ENCODE data around the gene STMN1. TPM values are rescaled to one million over a fixed set of nuclear protein-coding genes. Genes with fewer than 3 reads are reported as not detected.

STMN1 gene
- total RNA-seq, 1 experiment from 2014 or later, result 418 TPM

DNA sequence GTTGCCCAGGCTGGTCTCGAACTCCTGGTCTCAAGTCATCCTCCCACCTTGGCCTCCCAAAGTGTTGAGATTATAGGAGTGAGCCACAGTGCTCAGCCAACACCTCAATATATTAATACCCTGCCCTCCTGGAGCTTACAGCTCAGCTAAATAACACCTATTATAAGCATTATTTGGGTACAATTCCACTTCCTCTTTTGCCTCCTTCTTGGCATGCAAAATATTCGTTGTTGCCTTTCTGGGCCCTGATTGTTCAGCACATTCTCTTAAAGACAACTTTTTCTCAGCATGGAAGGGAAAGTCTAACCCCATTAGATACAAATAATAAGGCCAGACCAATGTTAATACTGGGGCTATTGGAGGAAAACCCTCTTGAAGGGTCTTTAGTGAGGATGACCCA is 33.5 kb downstream of the STMN1 start:
- no peak overlapping the region for H3K27ac Mint-ChIP-seq
- H3K4me3 Mint-ChIP-seq, result no peak overlapping the region
- ATAC-seq (no peak), DNase-seq (ENCODE audit: low spot score) (no peak)
- TF ChIP-seq NR2C2 (CRISPR knock-in tag; IDR thresholded peaks at IDR 0.05) (no peak), E2F1 (CRISPR knock-in tag; IDR thresholded peaks at IDR 0.05) (no peak), NFATC4 (CRISPR knock-in tag; IDR thresholded peaks at IDR 0.05) (no peak), NFYB (CRISPR knock-in tag; conservative IDR thresholded peaks at IDR 0.05; ENCODE audit: low read depth) (no peak), NR3C1 (CRISPR knock-in tag; conservative IDR thresholded peaks at IDR 0.05; ENCODE audit: low read depth) (no peak), ZNF671 (CRISPR knock-in tag; IDR thresholded peaks at IDR 0.05) (no peak), OVOL2 (CRISPR knock-in tag; IDR thresholded peaks at IDR 0.05; ENCODE audit: borderline replicate concordance) (no peak)
- TF ChIP-seq, protein P1, sequence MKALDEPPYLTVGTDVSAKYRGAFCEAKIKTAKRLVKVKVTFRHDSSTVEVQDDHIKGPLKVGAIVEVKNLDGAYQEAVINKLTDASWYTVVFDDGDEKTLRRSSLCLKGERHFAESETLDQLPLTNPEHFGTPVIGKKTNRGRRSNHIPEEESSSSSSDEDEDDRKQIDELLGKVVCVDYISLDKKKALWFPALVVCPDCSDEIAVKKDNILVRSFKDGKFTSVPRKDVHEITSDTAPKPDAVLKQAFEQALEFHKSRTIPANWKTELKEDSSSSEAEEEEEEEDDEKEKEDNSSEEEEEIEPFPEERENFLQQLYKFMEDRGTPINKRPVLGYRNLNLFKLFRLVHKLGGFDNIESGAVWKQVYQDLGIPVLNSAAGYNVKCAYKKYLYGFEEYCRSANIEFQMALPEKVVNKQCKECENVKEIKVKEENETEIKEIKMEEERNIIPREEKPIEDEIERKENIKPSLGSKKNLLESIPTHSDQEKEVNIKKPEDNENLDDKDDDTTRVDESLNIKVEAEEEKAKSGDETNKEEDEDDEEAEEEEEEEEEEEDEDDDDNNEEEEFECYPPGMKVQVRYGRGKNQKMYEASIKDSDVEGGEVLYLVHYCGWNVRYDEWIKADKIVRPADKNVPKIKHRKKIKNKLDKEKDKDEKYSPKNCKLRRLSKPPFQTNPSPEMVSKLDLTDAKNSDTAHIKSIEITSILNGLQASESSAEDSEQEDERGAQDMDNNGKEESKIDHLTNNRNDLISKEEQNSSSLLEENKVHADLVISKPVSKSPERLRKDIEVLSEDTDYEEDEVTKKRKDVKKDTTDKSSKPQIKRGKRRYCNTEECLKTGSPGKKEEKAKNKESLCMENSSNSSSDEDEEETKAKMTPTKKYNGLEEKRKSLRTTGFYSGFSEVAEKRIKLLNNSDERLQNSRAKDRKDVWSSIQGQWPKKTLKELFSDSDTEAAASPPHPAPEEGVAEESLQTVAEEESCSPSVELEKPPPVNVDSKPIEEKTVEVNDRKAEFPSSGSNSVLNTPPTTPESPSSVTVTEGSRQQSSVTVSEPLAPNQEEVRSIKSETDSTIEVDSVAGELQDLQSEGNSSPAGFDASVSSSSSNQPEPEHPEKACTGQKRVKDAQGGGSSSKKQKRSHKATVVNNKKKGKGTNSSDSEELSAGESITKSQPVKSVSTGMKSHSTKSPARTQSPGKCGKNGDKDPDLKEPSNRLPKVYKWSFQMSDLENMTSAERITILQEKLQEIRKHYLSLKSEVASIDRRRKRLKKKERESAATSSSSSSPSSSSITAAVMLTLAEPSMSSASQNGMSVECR (CRISPR knock-in tag; IDR thresholded peaks at IDR 0.05; ENCODE audit: borderline replicate concordance), result no peak
- TF ChIP-seq, protein P2, sequence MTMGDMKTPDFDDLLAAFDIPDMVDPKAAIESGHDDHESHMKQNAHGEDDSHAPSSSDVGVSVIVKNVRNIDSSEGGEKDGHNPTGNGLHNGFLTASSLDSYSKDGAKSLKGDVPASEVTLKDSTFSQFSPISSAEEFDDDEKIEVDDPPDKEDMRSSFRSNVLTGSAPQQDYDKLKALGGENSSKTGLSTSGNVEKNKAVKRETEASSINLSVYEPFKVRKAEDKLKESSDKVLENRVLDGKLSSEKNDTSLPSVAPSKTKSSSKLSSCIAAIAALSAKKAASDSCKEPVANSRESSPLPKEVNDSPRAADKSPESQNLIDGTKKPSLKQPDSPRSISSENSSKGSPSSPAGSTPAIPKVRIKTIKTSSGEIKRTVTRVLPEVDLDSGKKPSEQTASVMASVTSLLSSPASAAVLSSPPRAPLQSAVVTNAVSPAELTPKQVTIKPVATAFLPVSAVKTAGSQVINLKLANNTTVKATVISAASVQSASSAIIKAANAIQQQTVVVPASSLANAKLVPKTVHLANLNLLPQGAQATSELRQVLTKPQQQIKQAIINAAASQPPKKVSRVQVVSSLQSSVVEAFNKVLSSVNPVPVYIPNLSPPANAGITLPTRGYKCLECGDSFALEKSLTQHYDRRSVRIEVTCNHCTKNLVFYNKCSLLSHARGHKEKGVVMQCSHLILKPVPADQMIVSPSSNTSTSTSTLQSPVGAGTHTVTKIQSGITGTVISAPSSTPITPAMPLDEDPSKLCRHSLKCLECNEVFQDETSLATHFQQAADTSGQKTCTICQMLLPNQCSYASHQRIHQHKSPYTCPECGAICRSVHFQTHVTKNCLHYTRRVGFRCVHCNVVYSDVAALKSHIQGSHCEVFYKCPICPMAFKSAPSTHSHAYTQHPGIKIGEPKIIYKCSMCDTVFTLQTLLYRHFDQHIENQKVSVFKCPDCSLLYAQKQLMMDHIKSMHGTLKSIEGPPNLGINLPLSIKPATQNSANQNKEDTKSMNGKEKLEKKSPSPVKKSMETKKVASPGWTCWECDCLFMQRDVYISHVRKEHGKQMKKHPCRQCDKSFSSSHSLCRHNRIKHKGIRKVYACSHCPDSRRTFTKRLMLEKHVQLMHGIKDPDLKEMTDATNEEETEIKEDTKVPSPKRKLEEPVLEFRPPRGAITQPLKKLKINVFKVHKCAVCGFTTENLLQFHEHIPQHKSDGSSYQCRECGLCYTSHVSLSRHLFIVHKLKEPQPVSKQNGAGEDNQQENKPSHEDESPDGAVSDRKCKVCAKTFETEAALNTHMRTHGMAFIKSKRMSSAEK (CRISPR knock-in tag; IDR thresholded peaks at IDR 0.05; ENCODE audit: borderline replicate concordance), result no peak
- H3K27me3 Mint-ChIP-seq (ENCODE audit: low read depth), result peaks cover 16% of the 10 kb centered on the region
- no peaks in the 10 kb centered on the region for H3K9me3 Mint-ChIP-seq
- H3K36me3 Mint-ChIP-seq, result no peaks in the 10 kb centered on the region
- ChIA-PET CTCF (no interaction called here), POLR2A (no interaction called here)
- H3K4me1 Mint-ChIP-seq, result peaks cover 29% of the 10 kb centered on the region

DNA sequence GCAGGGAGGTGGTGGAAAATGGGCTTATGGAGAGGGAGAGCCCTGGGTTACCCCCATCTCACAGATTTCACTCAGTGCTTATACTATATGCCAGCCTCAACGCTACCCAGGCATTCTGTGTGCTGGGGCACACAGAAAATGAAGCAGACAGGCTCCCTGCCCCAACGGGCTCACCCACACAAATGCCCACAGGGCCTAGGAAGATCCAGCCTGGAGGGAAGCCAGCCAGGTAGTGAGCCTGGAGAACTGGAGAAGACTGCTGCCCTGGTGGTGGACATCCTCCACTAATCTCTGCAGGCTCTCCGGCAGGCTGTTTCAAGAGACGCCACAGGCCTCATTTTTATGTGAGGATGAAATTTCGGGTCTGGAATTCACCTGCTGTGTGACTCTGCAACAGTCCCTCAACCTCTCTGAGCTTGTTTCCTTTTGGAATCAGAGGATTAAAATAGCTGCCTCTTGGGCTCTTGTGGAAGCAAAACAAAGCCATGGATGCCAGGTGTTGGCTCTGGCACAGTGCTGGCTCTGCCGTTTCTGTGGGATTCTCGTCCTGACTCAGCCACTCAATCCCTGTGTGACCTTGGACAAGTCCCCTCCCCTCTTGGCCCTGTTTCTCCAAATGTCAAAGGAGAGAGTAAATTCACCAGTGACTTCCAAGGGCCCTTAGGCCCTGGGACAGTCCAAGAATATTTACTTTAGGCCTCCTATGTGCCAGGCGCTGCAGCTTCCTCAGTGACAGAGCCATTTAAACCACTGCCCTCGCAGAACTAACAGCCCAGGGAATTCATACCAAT is 34.3 kb downstream of the STMN1 start:
- Mint-ChIP-seq H3K27ac (no peak overlapping the region), H3K9me3 (no peaks in the 10 kb centered on the region), H3K4me3 (no peak overlapping the region), H3K27me3 (ENCODE audit: low read depth) (peaks cover 8% of the 10 kb centered on the region), H3K4me1 (peaks cover 35% of the 10 kb centered on the region), H3K36me3 (no peaks in the 10 kb centered on the region)
- POLR2A ChIA-PET, result no interaction called here
- ATAC-seq (no peak), DNase-seq (ENCODE audit: low spot score) (peak; percentile 5)
- TF ChIP-seq NR3C1 (CRISPR knock-in tag; conservative IDR thresholded peaks at IDR 0.05; ENCODE audit: low read depth) (no peak), NFATC4 (CRISPR knock-in tag; IDR thresholded peaks at IDR 0.05) (no peak), ATF6 (CRISPR knock-in tag; IDR thresholded peaks at IDR 0.05) (no peak)
- CTCF ChIA-PET, result no interaction called here
